Fibroblast of peridontal ligament (primary cell): ENCODE measurements around the gene NR1H3.

Source experiments
- DNase-seq: peaks from one replicate; pipeline ENCODE4 v3.0.0-alpha.2; 2010; ENCODE audit errors: extremely low read depth

Gene NR1H3

GRCh38 chr11:47244448-47245350, 13.1 kb upstream of the NR1H3 start:
- DNase-seq = no peak

- DNase-seq = no peak
Measured at GRCh38 chr11:47245611-47246357, 12.0 kb upstream of the NR1H3 start.

- DNase-seq = no peak
Measured at GRCh38 chr11:47247502-47247901, 10.3 kb upstream of the NR1H3 start.

- DNase-seq = no peak
Measured at GRCh38 chr11:47248304-47248663, 9.5 kb upstream of the NR1H3 start.

DNA sequence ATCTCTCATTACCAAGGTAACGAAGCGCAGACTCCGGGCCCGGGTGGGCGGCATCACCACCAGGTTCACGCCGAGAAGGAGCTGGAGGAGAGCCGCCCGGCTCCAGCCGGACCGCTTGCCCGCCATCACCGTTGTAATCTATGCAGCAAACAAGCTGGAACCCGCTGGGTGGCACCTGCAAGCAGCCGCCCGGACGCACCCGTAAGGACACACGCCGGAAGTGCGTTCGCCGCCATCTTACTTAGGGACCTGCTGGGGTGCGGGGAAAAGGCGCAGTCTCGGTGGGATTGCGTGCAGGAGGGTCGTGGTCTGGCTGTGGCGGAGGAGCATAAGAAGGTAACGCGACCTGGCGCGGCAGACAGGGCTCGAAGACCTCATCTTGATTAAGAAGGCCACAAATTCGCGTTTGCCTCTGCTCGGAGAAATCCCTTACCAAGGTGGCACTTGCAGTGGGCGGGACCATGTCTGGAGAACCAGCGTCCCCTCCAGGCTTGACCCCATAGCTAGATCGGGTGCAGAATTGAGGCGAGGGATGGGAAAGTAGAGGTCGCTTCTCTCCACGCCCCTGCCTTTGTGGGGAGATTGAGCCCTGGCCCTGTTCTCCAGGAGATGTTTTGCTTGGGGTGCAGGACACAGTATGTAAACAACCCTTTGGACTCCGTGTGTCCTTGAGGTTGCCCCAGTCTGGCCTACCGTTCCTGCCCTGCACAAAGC, 9.0 kb upstream of the NR1H3 start, which contains the start of gene ACP2:
Gene ACP2 (minus strand): TSS at position 151 of the 714 bp plus-strand sequence. CDS start 25 bp downstream, at position 126.
- peak; percentile 88 for DNase-seq

DNA sequence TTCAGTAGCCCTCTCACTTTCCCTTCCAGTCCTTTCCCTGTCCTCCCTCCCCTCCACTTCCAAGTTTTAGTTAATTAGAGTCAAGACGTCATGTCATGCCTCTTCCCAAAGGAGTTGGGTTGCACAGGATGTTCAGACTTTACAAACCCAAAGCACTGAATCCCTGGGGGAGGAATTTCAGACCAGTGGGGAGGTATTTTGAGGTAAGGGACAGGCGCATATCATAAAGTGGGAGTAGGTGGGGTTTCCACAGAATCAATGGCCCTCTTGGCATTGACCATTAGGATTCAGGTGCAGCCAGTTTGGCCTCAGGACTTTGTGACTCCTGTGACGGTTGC, 8.4 kb upstream of the NR1H3 start:
- no peak for DNase-seq

DNA sequence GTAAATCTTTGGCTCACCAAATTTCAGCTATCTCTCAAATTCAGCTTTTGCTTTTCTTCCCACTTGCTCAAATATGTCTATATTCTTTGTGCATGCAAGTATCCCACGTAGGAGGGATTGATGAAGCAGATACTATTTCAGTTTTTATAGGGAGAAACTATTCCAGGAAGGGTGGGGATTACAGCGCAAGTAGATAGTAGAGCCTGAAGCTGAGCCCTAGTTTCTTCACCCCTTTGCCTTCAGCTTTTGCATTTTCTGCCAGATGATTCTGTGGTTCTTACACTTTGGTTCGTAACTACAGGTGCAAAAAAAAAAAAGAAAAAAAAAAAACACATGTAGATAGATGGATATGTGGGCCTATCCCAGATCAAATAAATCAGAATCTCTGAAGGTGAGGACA, 6.0 kb upstream of the NR1H3 start:
- DNase-seq = no peak

GRCh38 chr11:47253660-47254059, 4.1 kb upstream of the NR1H3 start:
- DNase-seq = no peak

- DNase-seq = no peak
Measured at GRCh38 chr11:47254386-47254785, 3.4 kb upstream of the NR1H3 start.

- DNase-seq = no peak
Measured at GRCh38 chr11:47256374-47256773, 1.4 kb upstream of the NR1H3 start.

DNA sequence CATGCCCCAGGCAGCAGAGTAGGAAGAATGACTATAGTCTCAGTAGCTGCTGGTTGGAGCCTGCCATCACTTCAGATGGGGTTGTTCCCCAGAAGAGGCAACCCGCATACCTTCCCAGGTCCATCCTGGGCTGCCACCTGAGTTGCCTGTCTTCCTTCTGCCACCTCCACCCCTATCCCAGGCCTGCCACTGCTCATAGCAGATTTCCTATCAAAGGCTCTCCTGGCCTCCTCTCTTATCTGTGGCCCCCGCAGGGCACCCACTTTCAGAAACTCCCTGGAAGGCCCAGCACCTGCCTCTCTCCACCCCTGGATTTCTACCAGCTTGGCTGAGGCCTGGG, 649 bp upstream of the NR1H3 start:
- DNase-seq = no peak

DNA sequence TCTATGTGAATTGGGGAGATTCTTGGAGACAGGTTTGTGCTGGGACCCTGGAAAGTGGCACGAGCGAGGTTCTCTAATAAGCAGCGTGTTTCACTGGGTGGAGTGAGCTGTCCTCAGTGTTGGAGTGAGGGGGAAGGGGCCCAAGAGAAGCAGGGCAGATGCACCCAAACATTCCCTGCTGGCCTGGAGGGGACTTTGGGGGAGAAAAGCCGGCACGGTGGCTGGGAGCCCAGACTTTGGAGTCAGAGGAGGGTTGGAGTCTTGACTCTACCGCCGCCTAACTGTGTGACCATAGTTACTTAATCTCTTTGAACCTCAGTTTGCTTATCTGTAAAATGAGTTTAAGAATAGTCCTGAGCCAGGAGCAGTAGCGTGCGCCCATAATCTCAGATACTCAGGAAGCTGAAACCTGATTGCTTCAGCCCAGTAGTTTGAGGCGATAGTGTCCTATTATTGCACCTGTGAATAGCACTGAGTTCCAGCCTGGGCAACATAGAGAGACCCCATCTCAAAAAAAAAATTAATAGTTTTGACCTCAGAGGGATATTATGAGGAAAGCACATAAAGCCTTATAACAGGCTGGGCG, 614 bp downstream of the NR1H3 start:
- no peak for DNase-seq

DNA sequence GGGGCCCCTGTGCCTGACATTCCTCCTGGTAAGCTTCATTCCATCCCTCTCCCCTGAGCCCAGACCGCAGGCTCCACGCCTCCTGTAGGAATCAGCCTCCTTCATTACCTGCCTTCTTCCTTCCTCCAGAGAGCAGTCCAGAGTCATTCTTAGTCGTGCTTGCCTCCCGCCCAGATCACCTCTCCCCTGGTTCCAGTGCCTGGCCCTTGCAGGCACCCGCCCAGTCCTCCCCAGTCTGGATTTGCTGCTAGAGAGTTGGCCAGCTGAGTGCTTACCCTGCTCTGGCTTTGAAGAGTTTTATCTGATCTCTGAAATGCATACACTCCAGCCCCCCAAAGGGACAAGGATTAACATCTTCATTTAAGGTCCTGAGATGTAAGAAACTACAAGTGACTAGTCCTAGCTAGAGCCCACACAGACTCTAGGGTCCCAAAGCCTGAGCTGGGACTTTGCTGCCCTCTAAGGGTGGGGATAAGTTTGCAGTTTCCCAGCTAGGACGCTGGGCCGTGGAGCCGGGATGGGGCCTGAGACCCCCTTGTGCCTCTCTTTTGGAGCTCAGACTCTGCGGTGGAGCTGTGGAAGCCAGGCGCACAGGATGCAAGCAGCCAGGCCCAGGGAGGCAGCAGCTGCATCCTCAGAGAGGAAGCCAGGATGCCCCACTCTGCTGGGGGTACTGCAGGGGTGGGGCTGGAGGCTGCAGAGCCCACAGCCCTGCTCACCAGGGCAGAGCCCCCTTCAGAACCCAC, 1.6 kb downstream of the NR1H3 start:
- DNase-seq = peak; percentile 48

DNA sequence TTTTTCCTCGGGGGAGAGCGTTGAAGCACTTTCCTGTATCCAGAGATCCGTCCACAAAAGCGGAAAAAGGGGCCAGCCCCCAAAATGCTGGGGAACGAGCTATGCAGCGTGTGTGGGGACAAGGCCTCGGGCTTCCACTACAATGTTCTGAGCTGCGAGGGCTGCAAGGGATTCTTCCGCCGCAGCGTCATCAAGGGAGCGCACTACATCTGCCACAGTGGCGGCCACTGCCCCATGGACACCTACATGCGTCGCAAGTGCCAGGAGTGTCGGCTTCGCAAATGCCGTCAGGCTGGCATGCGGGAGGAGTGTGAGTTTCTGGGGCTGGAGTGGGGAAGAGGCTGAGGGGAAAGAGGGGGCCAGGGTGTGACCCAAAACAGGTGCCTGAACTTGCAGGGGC, 2.6 kb downstream of the NR1H3 start:
- DNase-seq = no peak

DNA sequence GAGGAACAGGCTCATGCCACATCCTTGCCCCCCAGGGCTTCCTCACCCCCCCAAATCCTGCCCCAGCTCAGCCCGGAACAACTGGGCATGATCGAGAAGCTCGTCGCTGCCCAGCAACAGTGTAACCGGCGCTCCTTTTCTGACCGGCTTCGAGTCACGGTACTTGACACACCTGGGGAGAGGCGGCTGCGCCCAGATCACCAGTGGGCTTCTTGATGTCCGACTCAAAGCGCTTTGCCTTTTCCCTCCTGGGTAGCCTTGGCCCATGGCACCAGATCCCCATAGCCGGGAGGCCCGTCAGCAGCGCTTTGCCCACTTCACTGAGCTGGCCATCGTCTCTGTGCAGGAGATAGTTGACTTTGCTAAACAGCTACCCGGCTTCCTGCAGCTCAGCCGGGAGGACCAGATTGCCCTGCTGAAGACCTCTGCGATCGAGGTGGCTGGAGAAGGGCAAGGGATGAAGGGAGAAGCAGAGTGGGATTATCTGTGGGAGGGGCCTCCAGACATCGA, 3.5 kb downstream of the NR1H3 start:
- DNase-seq = no peak

GRCh38 chr11:47264119-47264518, 6.3 kb downstream of the NR1H3 start:
- DNase-seq = no peak

DNA sequence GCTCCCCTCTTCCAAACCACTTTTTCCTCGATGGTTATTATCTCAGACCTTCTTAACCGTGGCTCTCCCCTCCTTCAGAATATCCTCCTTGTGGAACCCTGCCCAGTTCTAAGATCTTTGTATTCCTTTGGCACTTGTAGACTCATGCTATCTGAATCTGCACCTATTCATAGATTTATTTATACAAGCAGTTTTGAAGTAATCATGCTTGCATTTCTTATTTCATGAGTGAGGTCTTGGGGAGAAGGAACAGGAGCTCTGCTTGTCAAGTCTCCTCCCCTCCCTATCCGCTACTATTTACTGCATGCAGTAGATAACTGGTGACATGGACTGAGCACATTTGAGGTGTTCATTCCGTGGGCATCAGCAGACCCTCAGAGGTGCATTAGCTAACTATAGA, 6.7 kb downstream of the NR1H3 start:
- no peak for DNase-seq

GRCh38 chr11:47267876-47268275, 10.1 kb downstream of the NR1H3 start:
- DNase-seq = no peak

- DNase-seq = no peak
Measured at GRCh38 chr11:47268448-47269001, 10.7 kb downstream of the NR1H3 start.

- DNase-seq = peak; percentile 71
Measured at GRCh38 chr11:47269002-47269828, 11.4 kb downstream of the NR1H3 start.
